Kidney epithelial cell (primary cell): ENCODE data around the gene TBL1Y. TPM values are rescaled to one million over a fixed set of nuclear protein-coding genes. Genes with fewer than 3 reads are reported as not detected.

Experiments used
- DNase-seq: peaks from one replicate; pipeline ENCODE4 v3.0.0-alpha.2; 2010; ENCODE audit warnings: low read depth
- H3K27me3 ChIP-seq: 2 replicates; pipeline ENCODE4 v1.6.0; 2011; ENCODE audit warnings: low read length; ENCODE audit not compliant: control insufficient read depth, insufficient read depth
- H3K36me3 ChIP-seq: 2 replicates; pipeline ENCODE4 v1.5.1; 2011; ENCODE audit warnings: low read length; ENCODE audit not compliant: control insufficient read depth, insufficient read depth
- H3K4me3 ChIP-seq: 2 replicates; pipeline ENCODE4 v1.5.1; 2011; ENCODE audit warnings: low read depth, mild to moderate bottlenecking, control low read depth, low read length
- total RNA-seq: library from RNA; depleted of rRNA; stranded (reverse); fragments of >200 nt; gene quantifications from 2 replicates; pipeline ENCODE4 v1.2.3, GENCODE V29; 2015
- TF ChIP-seq, protein P1 (sequence below): IDR thresholded peaks from 2 replicates; pipeline ENCODE4 v1.5.1; 2011; ENCODE audit warnings: mild to moderate bottlenecking, moderate library complexity, low read length, control low read depth, inconsistent platforms; ENCODE audit not compliant: insufficient read depth, poor library complexity, severe bottlenecking

TBL1Y gene
- total RNA-seq, 1 donor from 2014 or later = 2.5 TPM

DNA sequence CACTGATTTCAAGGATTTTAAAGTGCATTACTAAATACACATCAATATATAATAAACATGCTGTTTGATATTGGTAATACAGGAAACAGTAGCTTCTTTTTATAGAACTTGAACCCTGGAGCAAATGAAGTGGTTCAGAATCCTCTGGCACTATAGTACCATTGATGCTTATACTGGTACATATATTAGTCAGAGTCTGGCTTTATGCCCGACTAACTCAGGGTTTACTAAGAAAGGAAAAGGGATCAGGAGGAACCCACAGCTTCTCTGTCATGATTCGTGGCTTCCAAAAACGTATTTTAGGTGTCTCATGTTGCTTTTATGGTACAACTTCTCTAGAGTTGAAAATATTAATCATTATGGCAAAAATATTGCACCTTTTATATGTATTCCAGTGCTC is 72.7 kb downstream of the TBL1Y start:
- Histone ChIP-seq H3K36me3 (no peaks in the 10 kb centered on the region), H3K27me3 (no peaks in the 10 kb centered on the region), H3K4me3 (no peak overlapping the region)
- TF ChIP-seq, protein P1, sequence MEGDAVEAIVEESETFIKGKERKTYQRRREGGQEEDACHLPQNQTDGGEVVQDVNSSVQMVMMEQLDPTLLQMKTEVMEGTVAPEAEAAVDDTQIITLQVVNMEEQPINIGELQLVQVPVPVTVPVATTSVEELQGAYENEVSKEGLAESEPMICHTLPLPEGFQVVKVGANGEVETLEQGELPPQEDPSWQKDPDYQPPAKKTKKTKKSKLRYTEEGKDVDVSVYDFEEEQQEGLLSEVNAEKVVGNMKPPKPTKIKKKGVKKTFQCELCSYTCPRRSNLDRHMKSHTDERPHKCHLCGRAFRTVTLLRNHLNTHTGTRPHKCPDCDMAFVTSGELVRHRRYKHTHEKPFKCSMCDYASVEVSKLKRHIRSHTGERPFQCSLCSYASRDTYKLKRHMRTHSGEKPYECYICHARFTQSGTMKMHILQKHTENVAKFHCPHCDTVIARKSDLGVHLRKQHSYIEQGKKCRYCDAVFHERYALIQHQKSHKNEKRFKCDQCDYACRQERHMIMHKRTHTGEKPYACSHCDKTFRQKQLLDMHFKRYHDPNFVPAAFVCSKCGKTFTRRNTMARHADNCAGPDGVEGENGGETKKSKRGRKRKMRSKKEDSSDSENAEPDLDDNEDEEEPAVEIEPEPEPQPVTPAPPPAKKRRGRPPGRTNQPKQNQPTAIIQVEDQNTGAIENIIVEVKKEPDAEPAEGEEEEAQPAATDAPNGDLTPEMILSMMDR = no peak
- DNase-seq = no peak

DNA sequence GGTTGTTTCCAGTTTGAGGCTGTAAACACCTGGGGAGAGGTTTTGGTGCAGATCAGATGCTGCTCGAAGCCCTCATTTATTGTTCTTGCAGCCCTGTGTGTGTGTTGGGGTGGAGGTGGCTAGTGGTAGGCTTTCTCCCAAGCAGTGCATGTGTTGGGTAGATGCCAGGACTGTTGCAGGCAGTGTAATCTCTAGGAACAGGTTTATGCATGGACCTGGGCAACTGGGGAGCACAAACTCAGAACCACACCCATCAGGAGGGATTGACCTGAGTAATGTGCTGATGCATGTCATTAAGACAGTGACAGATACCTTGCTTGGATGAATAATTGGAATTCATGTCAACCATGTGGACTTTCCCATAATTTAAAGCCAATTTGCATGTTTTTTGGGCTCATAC is 77.3 kb downstream of the TBL1Y start:
- TF ChIP-seq, protein P1 = no peak
- Histone ChIP-seq H3K4me3 (no peak overlapping the region), H3K27me3 (no peaks in the 10 kb centered on the region), H3K36me3 (no peaks in the 10 kb centered on the region)
- DNase-seq = no peak

DNA sequence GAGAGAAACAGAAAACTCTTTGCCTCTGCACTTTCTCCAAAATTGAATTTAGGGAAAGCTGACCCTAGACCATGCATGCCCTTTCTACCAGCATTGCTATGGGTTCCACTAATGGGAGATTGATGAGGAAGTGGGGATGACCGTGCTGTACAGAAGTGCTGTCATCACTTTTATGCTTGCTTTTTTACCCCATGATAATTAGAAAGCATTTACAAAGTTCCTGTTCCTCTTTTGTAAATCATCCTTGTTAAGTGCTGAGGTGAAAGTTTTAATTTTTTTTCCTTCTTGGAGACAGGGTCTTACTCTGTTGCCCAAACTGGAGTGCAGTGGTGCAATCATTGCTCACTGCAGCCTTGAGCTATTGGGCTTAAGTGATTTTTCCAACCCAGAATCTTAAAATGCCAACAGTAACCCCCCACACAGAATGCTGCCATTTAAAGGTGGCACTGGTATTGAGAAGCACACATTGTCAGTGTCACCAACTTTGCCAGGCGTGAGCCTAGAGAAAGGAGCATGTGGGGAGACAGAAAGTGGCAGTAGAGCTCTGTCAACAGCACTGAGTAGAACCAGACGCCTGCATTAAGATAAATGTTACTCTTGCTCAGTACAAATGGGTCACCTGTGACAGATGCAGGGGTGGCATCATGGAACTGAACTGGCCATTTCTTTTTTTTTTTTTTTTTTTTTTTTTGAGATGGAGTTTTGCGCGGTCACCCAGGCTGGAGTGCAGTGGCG is 79.6 kb downstream of the TBL1Y start:
- no peaks in the 10 kb centered on the region for H3K27me3 ChIP-seq
- TF ChIP-seq, protein P1 = no peak
- H3K36me3 ChIP-seq = no peaks in the 10 kb centered on the region

DNA sequence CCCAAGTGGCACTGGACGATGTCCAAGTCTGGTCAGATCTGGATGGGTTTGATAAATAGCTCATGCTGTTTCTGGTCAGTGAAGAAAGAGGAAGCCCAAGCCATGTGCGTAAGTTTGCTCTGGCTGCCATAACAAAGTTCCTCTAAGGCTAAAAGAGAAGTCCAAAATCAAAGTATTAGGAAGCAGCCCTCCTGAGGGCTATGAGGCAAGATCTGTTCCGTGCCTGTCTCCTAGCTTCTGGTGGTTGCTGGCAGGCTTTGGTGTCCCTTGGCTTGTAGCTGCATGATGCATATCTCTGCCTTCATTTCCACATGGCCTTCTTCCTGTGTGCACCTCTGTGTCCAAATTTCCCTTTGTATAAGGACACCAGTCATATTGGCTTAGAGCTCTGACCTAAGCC is 81.5 kb downstream of the TBL1Y start:
- Histone ChIP-seq H3K27me3 (no peaks in the 10 kb centered on the region), H3K36me3 (no peaks in the 10 kb centered on the region), H3K4me3 (no peak overlapping the region)
- TF ChIP-seq, protein P1 = no peak
- no peak for DNase-seq

More for the DNA sequence above, 79.6 kb downstream of the TBL1Y start:
- no peak for DNase-seq
- no peak overlapping the region for H3K4me3 ChIP-seq

DNA sequence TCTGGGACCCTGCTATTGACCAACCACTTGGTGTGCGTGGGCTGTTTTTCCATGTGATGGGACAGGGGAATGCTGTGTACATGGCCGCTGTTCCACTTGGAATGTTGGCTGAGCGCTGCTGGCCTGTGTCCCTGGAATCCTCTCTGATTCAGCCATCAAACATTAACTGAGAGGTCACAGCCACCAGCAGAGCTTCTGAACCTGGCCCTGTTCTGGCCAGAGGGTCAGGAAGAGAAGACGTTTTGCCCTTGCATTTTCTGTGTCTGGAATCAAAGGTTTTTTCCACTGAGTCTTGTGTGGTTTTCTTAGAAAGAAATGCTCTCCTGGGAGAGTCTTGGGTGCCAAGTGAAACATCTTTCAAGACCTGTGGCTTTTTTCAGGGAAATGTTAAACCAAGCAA is 85.5 kb downstream of the TBL1Y start:
- no peaks in the 10 kb centered on the region for H3K27me3 ChIP-seq
- TF ChIP-seq, protein P1 = no peak
- no peaks in the 10 kb centered on the region for H3K36me3 ChIP-seq
- H3K4me3 ChIP-seq = no peak overlapping the region
- no peak for DNase-seq
